ENCODE results near the gene NIM1K.
A peak's percentile ranks its signal among the peaks of the same experiment; 100 is the strongest.

Gene NIM1K

GRCh38 chr5:43279548-43280274 lies 87.7 kb downstream of the NIM1K start:
- Histone ChIP-seq H4K20me1 (ENCODE audit: insufficient read depth, low read length) (no peaks in the 10 kb centered on the region), H3K4me3 (ENCODE audit: low read length) (no peak overlapping the region), H3K9me3 (ENCODE audit: insufficient read depth, low read length) (no peaks in the 10 kb centered on the region), H3K4me1 (ENCODE audit: low read length) (peaks cover under 1% of the 10 kb centered on the region; the same call in 1 of the 2 replicates), H3K9ac (ENCODE audit: low read length) (no peak overlapping the region), H3K27me3 (ENCODE audit: low read depth, low read length) (no peaks in the 10 kb centered on the region), H3K4me2 (ENCODE audit: low read length) (no peak overlapping the region), H3K36me3 (replicated peaks; ENCODE audit: low read depth, low read length) (no peaks in the 10 kb centered on the region), H3K27ac (ENCODE audit: low read length) (no peak overlapping the region), H3K79me2 (ENCODE audit: low read length) (no peaks in the 10 kb centered on the region), H2AFZ (ENCODE audit: low read depth, low read length) (no peak overlapping the region)
- no peak for TF ChIP-seq EZH2phosphoT487 (IDR thresholded peaks at IDR 0.05; ENCODE audit: low read depth)
- TF ChIP-seq CTCF (IDR thresholded peaks at IDR 0.05; ENCODE audit: low read depth, low read length): no peak

- no peak overlapping the region for H3K4me3 ChIP-seq (ENCODE audit: low read length)
- H3K27me3 ChIP-seq (ENCODE audit: low read depth, low read length): no peaks in the 10 kb centered on the region
- peaks cover 2% of the 10 kb centered on the region; the same call in 1 of the 2 replicates for H4K20me1 ChIP-seq (ENCODE audit: insufficient read depth, low read length)
- H3K4me2 ChIP-seq (ENCODE audit: low read length): no peak overlapping the region
- H2AFZ ChIP-seq (ENCODE audit: low read depth, low read length): no peak overlapping the region
- H3K9me3 ChIP-seq (ENCODE audit: insufficient read depth, low read length): no peaks in the 10 kb centered on the region
- no peaks in the 10 kb centered on the region for H3K4me1 ChIP-seq (ENCODE audit: low read length)
- TF ChIP-seq EZH2phosphoT487 (IDR thresholded peaks at IDR 0.05; ENCODE audit: low read depth) (no peak), CTCF (IDR thresholded peaks at IDR 0.05; ENCODE audit: low read depth, low read length) (peak; percentile 16)
- peaks cover 5% of the 10 kb centered on the region for H3K36me3 ChIP-seq (replicated peaks; ENCODE audit: low read depth, low read length)
- H3K9ac ChIP-seq (ENCODE audit: low read length): no peak overlapping the region
- no peak overlapping the region for H3K27ac ChIP-seq (ENCODE audit: low read length)
- no peaks in the 10 kb centered on the region for H3K79me2 ChIP-seq (ENCODE audit: low read length)
Observed at GRCh38 chr5:43281840-43282658, 90.0 kb downstream of the NIM1K start.

GRCh38 chr5:43286623-43287022 lies 94.6 kb downstream of the NIM1K start:
- TF ChIP-seq EZH2phosphoT487 (IDR thresholded peaks at IDR 0.05; ENCODE audit: low read depth) (no peak), CTCF (IDR thresholded peaks at IDR 0.05; ENCODE audit: low read depth, low read length) (no peak)
- H3K27ac ChIP-seq (ENCODE audit: low read length): no peak overlapping the region
- no peak overlapping the region for H3K9ac ChIP-seq (ENCODE audit: low read length)
- H4K20me1 ChIP-seq (ENCODE audit: insufficient read depth, low read length): peaks cover 16% of the 10 kb centered on the region
- no peak overlapping the region for H3K4me2 ChIP-seq (ENCODE audit: low read length)
- no peak overlapping the region for H2AFZ ChIP-seq (ENCODE audit: low read depth, low read length)
- no peaks in the 10 kb centered on the region for H3K9me3 ChIP-seq (ENCODE audit: insufficient read depth, low read length)
- H3K4me1 ChIP-seq (ENCODE audit: low read length): no peaks in the 10 kb centered on the region
- peaks cover 41% of the 10 kb centered on the region for H3K36me3 ChIP-seq (replicated peaks; ENCODE audit: low read depth, low read length)
- no peaks in the 10 kb centered on the region for H3K79me2 ChIP-seq (ENCODE audit: low read length)
- no peak overlapping the region for H3K4me3 ChIP-seq (ENCODE audit: low read length)
- H3K27me3 ChIP-seq (ENCODE audit: low read depth, low read length): no peaks in the 10 kb centered on the region

GRCh38 chr5:43287493-43287892 lies 95.5 kb downstream of the NIM1K start:
- no peaks in the 10 kb centered on the region for H3K9me3 ChIP-seq (ENCODE audit: insufficient read depth, low read length)
- H2AFZ ChIP-seq (ENCODE audit: low read depth, low read length): no peak overlapping the region
- no peak overlapping the region for H3K4me3 ChIP-seq (ENCODE audit: low read length)
- H3K36me3 ChIP-seq (replicated peaks; ENCODE audit: low read depth, low read length): peaks cover 46% of the 10 kb centered on the region
- H3K27me3 ChIP-seq (ENCODE audit: low read depth, low read length): no peaks in the 10 kb centered on the region
- no peaks in the 10 kb centered on the region for H3K4me1 ChIP-seq (ENCODE audit: low read length)
- peaks cover 18% of the 10 kb centered on the region for H4K20me1 ChIP-seq (ENCODE audit: insufficient read depth, low read length)
- no peak for TF ChIP-seq EZH2phosphoT487 (IDR thresholded peaks at IDR 0.05; ENCODE audit: low read depth)
- TF ChIP-seq CTCF (IDR thresholded peaks at IDR 0.05; ENCODE audit: low read depth, low read length): no peak
- no peak overlapping the region for H3K9ac ChIP-seq (ENCODE audit: low read length)
- H3K79me2 ChIP-seq (ENCODE audit: low read length): 0 out of 2 replicates have a peak, but pooled peaks cover 3% of the 10 kb centered on the region
- no peak overlapping the region for H3K27ac ChIP-seq (ENCODE audit: low read length)
- no peak overlapping the region for H3K4me2 ChIP-seq (ENCODE audit: low read length)

Data from OCI-LY3 (cell line).